GM21786 (cell line): ENCODE data around the gene TSPYL4.
"Not testable (repeated sequence)": the region's sequence is repeated elsewhere in the genome, so short reads cannot be mapped to it uniquely, and the experiment has no call there.

ENCODE experiments used
- ATAC-seq: cut with Tn5 transposase; IDR thresholded peaks from one replicate; pipeline ENCODE4 v1.9.1; 2021; ENCODE audit not compliant: unreplicated experiment

Gene TSPYL4

DNA sequence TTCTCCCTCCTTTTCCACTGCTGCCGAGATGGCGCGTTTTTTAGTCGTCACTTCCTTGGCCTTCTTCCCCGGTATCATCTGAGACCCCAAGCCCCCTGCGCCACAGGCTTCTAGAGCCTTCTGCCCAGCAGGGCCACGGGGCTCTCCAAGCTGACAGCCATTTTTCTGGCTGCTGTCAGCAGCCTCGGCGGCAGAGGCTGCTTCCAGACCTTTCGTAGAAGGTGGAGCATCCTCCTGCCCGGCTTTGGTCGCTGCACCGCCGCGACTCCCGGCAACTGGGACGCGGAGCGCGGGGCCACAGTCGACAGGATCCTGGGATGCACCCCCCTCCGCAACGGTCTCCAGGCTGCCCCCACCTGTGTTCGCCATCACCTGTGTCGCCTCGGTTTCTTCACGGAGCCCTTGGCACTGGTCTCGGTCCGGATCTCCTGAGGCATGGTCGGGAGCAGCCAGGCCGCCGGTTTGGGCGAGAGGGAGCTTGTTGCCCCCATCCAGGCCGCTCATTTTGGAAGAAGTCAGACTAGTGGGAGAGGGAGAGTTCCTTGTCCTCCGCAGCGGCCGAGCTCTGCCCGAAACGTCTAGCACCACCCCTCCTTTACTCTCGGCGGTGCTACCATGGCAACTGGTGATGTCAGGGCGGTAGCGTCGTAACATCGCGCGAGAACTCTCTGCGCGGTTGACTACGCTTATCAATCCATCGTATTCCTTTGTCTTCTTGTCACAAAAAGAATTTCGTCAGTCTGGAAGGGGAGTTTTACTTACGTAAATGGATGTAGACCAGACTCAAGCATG is at the start of gene TSPYL4:
Gene TSPYL4 (minus strand): TSS at position 571 of the 792 bp plus-strand sequence. CDS start 67 bp downstream, at position 504.
- peak; percentile 99 for ATAC-seq

DNA sequence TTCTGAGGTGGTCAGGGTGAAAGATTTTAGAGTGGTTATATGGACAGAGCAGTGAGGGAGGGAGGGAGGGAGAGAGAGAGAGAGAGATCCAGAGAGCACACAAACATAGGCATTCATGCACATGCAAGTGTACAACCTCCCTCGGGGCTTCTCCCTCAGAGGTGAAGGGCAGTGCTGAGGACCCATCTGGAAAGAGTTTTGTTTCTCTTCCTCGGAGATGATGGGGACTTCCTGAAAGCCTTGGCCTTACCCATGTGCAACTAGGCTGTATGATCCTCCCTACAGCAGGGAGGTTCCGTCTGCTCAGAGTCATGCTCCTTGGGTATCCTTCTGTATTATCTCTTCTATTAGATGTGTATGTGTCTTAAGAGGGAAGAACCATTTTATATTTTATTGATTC is 47.2 kb upstream of the TSPYL4 start:
- ATAC-seq: no peak

DNA sequence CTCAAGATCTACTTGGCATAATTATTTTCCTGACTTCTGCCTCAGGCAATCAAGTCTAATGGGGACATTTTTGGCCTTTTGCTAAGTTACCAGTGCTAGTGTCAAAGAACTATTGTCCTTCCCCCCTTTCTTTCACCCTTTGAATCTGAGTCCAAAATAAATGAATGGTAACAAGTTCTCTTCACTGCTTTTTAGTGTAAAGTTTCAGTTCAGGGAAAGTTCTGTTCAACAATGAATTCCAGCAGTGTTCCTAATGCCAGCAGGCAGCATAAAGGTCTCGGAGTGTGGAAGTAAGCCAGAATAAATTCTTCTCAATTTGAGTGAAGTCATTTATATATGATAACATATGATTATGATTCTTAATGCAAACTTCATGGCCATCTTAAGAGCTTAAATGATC is 46.7 kb upstream of the TSPYL4 start:
- no peak for ATAC-seq

DNA sequence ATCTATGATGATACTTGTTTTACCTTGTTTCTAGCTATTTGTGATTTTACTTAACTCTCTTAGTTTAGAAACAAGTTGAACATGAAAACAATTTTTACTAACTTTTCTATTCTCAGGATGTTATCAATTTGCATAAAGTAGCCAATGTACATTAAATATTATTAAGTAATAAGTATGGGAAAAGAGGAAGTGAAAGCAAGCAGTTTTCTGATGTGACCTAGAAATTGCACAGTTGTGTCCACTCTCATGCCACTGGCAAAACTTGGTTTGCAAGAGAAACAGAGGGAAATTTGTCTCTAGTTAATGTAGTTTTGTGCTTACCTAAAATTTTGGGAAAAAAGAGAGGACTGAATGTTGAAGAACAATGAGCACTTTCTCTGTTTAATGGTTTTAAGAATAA is 45.1 kb upstream of the TSPYL4 start:
- ATAC-seq: no peak

DNA sequence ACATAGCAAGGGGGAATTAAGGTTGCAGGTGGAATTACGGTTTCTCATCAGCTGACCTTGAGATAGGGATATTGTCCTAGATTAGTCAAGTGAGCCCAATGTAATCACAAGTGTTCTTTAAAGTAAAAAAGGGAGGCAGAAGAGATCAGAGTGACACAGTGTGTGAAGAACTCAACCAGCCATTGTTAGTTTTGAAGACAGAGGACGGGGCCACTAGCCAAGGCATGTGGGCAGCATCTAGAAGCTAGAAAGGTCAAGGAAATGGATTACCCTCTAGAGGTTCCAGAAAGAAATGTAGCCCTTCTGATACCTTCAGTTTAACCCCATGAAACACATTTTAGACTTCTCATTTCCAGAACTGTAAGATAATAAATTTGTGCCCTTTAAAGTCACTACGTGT is 44.4 kb upstream of the TSPYL4 start:
- no peak for ATAC-seq

DNA sequence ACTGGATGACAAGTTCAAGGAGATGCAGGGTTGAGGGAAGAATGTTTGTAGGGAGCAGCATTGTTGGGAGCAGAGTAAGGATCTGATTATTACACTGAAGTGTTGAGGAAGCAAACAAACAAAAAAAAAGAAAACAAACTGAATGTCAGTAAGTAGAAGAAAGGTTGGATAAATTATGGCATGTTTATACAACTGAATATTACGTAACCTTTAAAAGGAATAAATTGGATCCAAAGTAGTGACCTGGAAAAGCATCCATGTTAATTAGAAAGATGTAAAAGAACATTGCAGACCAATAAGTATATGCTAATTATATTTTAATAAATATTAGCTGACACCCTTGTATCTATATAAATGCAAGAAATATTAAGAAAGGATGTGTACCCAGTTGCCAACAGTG is 38.7 kb upstream of the TSPYL4 start:
- ATAC-seq: no peak

DNA sequence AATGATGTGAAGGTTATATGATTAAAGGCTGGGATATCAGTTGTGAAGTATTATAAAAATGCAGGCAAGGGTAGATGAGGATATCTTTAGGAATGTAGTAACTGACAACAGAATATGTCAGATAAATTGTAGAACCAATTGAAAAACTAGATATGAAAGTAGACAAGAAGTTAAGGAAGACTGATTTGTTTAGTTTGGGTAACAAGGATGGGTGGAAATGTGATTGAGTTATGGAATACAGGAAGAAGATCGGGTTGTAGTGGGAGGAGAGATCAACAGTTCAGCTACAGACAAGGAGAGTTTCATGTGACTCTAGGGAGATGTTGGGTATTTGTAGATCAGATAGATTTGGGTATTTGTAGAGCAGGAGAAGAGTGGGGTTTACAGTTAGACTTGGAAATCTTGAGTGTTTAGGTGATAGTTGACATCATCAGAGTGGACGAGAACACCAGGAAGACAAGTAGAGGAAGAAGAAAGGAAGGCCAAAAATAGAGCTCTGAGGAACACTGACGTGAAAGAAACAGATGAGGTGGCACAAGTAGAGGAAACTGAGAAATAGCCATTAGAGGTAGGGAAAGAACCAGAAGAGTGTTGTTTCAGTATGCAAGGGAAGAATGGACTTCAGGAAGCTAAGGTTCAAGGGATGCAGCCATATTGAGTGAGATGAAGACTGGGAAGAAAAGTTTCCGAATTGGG is 38.0 kb upstream of the TSPYL4 start:
- ATAC-seq: no peak

DNA sequence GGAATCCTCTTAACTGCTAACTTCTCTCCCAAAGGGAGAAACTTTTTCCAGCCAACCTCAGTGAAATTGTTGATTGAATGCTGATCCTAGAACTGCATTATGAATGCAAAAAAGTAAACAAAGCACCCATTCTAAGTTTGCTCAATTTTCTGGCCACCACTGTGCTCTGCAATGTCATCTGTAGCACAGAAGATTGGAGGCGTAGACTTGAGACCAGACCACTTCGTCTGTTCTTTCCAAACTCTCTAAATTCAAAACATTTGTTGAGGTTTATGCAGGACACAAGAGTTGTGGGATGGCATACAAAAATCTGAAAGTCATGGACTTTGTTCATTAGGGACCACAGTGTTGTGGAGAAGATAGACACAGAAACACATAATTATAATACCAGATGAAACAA is 36.9 kb upstream of the TSPYL4 start:
- ATAC-seq: no peak

DNA sequence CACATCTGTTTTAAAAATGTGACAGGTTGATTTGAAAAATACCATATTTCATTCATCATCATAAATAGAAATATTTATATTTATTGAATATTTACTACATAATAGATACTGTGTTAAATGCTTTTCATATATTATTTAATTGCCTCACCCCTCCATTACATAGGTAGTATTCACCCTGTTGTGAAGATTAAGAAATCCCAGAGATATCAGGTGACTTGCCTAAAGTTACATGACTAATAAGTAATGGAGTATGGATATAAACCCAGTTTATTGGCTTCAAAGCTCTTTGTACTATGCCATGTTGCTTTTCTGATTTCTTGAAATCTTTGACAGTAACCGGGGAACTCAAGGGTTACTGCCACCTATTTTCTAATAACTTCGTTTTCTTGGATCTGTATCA is 36.0 kb upstream of the TSPYL4 start:
- no peak for ATAC-seq

DNA sequence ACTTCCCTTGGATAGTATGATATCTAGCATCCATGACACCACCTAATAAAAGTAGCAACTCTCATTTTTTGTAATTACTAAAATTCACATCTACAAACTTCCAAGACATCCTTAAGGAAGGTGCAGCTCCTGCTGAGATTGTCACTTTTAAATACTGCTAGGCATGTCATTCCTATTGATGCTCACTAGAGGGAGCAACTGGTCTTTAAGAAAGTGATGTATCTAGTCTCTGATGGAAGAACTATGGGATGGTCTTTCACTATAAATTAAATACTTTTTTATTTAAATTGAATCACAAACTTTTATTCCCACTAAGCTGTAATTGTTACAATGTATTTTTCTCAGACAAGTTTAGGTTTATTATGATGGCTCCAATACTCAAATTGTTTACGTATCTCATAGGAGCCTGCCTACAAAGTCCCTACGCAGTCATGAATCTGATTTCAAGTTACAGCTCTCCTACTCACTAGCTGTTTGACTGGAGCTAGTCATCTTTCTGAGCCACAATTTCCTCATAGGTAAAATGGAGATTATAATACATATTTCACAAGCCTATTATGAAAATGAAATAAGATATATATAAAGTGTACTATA is 33.9 kb upstream of the TSPYL4 start:
- ATAC-seq: peak; percentile 66

DNA sequence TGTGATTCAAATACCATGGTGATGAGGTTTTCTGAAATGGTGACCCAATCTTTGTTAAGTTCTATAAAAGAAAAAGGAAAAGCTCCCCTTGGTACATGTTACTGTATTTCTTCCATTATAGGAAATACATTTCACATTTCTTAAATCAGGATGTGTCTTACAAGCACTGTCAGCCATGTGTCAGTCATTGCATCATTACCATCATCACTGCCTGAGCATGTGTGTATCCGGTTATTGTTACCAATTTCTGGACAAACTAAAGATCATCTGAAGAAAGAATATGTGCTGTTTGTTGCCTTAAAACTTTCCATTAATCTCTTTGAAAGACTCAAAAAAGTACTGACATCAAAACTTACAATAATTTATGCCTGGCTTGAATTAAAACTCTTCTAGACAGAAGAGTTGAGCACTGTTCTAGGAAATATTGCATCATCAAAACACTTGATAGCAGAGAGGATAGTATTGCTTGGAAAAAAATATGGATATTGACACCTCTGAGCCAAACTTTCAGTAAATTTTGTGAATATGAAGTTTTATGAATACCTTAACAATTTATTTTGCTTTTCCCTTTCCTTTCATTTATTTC is 33.0 kb upstream of the TSPYL4 start:
- ATAC-seq: no peak

DNA sequence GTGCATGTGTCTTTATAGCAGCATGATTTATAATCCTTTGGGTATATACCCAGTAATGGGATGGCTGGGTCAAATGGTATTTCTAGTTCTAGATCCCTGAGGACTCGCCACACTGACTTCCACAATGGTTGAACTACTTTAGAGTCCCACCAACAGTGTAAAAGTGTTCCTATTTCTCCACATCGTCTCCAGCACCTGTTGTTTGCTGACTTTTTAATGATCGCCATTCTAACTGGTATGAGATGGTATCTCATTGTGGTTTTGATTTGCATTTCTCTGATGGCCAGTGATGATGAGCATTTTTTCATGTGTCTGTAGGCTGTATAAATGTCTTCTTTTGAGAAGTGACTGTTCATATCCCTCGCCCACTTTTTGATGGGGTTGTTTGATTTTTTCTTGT is 31.1 kb upstream of the TSPYL4 start:
- not testable (repeated sequence) for ATAC-seq

DNA sequence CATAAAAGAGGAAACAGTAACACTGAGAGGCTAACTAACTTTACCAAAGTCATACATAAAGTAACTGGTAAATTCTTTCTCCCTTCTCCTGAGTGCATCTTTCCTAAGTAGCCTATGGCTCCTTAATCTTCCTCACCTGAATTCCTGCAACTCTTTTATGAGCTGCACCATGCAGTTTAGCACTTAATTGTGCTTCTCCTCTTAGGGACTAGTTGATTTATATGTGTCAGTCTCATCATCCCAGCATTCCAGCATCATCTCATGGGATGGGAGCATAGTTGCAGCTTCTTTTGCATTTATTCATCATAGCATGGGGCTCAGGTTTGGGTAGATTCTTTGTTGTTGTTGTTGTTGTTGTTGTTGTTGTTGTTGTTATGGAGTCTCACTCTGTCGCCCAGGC is 29.3 kb upstream of the TSPYL4 start:
- no peak for ATAC-seq

DNA sequence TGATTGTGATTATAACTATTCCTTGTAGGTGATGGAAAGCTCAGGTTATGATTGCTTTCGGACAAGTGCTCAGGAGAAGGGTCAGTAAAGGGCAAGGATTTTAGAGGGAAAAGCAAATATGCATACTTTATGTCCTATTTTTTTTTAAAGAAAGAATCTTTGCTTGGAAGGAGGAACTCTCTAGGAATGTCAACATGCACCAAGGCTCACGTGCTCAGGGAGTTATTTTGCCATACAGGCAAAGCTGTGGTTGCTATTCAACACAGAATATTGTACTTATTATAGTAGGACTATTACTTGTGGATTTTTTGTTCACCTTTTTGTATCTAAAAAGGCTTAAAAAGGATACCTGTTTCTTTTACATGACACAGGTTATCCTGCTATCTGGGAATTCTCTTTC is 28.8 kb upstream of the TSPYL4 start:
- no peak for ATAC-seq

DNA sequence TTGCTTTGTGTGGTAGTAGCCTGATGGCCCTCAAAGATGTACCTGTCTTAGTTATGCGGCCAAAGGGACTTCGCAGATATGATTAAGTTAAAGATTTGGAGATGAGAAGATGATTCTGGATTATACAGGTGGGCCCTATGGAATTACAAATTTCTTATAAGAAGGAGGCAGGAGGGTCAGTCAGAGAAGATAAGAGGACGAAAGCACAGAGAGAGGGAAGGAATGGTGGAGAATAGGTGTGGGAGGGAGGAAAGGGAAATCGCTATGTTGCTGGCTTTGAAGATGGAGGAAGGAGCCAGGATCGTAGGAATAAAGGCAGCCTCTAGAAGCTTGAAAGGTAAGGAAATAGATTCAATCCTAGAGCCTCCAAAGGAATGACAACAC is 27.1 kb upstream of the TSPYL4 start:
- ATAC-seq: no peak

DNA sequence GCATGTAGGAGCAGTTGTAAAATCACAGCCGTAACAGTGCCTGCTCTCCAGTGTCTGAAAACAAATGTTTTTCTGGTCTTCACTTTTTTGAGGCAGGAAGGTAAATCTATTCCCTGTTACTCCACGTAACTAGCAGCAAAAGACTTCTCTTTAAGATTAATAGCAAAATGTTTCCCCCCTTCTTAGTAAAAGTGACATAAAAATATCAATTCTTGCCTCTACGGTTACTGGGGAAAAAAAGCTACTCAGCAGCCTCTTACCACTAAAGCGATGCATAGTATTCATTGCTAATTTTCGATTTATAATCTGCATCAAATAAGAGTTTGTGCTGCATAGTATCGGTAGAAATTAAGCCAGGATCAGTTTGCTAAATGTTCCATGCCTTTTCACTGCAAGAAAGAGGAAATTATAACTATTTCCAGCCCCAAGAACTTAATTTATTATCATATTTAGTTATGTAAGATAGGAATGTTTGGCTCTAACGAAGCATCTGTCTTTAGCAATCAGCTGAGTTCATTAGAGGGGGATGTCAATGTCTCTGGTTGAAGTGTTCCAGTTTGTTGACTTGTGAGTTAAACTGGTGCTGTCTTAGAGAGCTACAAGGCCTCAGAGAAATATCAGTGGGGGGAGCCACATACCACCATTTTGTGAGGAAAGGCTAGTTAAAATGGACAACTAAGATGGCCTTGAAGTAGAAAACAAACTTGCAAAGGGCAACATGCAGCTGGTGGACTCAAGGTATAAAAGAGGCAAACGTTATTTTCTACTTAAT is 26.5 kb upstream of the TSPYL4 start:
- no peak for ATAC-seq

DNA sequence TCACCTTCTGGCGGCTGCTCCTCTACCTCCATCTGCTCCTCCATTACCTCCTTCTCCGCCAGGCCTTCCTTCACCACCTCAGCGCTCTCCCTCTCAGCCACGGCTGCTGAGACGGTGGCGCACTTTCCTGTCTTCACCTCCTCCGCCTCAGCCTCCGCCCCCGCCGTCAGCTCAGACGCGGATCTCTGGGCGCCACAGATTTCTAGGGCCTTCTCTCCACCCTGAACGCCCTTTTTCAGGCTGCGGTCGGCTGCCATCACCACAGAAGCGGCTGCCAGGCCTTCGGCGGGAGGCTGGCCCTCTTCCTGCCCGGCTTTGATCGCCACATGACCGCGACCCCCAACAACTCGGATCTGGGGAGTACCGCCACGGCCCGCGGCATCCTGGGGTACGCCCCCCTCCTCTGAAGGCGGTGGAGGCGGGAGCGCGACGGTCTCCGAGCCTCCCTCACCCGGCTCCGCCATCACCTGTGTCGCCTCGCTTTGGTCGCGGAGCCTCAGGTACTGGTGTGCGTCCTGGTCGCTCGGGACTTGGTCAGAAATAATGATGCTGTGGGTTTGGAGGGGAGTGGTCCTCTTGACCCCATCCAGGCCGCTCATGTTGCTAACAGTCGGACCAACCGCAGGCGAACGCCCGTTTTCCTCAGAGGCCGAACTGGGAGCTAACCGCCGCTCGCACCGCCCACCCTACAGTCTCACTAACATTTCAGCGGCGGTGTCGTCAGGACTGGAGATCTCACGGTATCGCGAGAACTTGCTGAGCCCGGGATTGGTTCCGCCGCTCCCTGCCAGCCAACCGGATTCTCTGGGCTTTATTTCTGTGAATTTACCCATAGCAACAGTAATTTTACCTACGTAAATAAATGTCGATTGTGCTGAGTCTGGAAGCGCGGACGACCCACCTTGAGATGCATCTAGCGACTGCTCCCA is 25.6 kb upstream of the TSPYL4 start, which contains the start of gene TSPYL1:
Gene TSPYL1 (minus strand): TSS at position 699 of the 929 bp plus-strand sequence. CDS start 100 bp downstream, at position 599.
- peak; percentile 96 for ATAC-seq

DNA sequence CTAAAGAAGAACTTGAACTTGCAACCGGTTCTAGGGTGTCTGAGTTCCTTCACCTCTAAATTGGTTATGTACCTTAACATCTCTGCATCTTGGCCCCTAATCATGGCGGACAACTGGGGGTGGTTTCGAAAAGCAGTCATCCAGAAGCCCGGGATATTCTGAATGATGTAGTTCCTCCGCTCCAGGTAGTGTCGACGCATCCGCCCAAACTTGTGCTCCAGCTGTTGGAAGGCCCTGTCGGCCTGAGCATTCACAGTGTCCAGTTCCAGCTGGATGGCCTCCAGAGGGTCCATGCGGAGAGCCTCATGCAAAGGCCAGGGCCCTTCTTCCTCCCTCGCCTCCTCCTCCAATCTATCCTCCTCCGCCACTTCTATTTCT is 25.0 kb upstream of the TSPYL4 start:
- peak; percentile 1 for ATAC-seq

DNA sequence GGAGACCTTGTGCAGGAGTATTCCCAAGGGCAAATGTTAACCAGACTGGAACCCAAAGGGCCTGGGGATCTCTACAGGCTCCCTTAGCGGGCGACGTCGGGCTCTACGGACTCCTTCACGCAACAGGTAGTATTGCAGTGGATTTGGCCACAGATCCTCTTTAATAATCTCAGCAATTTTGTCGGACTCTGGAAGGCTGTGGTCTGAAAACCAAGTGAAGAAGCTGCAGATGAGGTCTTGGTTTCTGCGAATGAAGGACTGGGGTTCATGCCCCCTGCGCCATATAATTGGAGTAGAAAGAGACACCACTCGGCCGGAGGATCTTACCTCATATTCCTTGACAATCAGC is 24.6 kb upstream of the TSPYL4 start:
- no peak for ATAC-seq

DNA sequence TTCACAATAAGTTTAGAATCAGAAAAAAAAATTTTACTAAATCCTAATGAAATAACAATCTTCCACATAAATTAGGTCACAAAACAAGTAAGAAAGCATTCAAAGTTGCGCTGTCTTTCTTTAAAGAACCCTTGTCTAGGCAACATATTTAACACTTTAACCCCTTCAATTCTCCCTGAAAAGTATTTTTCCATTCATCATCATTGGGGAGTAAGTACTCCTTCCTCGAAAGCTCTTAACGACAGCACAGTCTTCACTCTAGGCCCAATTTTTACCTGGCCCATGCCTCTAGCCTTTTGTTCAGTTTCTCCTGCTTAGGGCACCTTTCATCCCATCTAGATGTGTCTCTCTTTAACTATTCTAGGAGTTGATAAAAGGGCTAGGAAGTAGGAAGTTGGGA is 23.2 kb upstream of the TSPYL4 start:
- ATAC-seq: no peak
